Breast epithelium (tissue), 3 donors: Measurements from ENCODE around the gene ANKRD11.

Experiments used
- POLR2AphosphoS5 ChIP-seq, 3 donors: sonication (generic); formaldehyde crosslinking; IDR thresholded peaks; one replicate each; pipeline ENCODE4 v1.6.1; 2017; ENCODE audit warnings: antibody characterized with exemption in 3 of 3
- TF ChIP-seq, protein P1 (sequence below), 3 donors: fragments of 450-650 bp; IDR thresholded peaks; one replicate each; pipeline ENCODE4 v1.5.1; 2016 to 2017; ENCODE audit warnings: antibody characterized with exemption in 3 of 3, mild to moderate bottlenecking in 3 of 3, moderate library complexity in 3 of 3

- TF ChIP-seq, protein P1, sequence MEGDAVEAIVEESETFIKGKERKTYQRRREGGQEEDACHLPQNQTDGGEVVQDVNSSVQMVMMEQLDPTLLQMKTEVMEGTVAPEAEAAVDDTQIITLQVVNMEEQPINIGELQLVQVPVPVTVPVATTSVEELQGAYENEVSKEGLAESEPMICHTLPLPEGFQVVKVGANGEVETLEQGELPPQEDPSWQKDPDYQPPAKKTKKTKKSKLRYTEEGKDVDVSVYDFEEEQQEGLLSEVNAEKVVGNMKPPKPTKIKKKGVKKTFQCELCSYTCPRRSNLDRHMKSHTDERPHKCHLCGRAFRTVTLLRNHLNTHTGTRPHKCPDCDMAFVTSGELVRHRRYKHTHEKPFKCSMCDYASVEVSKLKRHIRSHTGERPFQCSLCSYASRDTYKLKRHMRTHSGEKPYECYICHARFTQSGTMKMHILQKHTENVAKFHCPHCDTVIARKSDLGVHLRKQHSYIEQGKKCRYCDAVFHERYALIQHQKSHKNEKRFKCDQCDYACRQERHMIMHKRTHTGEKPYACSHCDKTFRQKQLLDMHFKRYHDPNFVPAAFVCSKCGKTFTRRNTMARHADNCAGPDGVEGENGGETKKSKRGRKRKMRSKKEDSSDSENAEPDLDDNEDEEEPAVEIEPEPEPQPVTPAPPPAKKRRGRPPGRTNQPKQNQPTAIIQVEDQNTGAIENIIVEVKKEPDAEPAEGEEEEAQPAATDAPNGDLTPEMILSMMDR (IDR thresholded peaks at IDR 0.05): no peak
- TF ChIP-seq POLR2AphosphoS5 (IDR thresholded peaks at IDR 0.05): no peak
Measured at GRCh38 chr16:89244754-89245153, 245.6 kb downstream of the ANKRD11 start.
